Parathyroid adenoma (tissue), 2 donors: ENCODE measurements around the gene ACKR4.

Source experiments
- H2AFZ ChIP-seq: fragments of 300-600 bp; sonication (generic); one replicate; pipeline ENCODE4 v1.7.0; 2017; ENCODE audit warnings: antibody characterized with exemption, mild to moderate bottlenecking
- H3K27ac ChIP-seq: fragments of 300-600 bp; sonication (generic); one replicate; pipeline ENCODE4 v1.7.0; 2017
- H3K27me3 ChIP-seq: fragments of 300-600 bp; sonication (generic); one replicate; pipeline ENCODE4 v1.7.0; 2017; ENCODE audit warnings: low read length; ENCODE audit not compliant: control insufficient read depth, insufficient read depth
- H3K36me3 ChIP-seq: fragments of 300-600 bp; sonication (generic); one replicate; pipeline ENCODE4 v1.7.0; 2017; ENCODE audit warnings: low read length; ENCODE audit not compliant: control insufficient read depth, insufficient read depth
- H3K4me1 ChIP-seq: fragments of 300-600 bp; sonication (generic); one replicate; pipeline ENCODE4 v1.7.0; 2017; ENCODE audit warnings: control low read depth
- H3K4me2 ChIP-seq: fragments of 300-600 bp; sonication (generic); one replicate; pipeline ENCODE4 v1.7.0; 2017; ENCODE audit warnings: low read length
- H3K4me3 ChIP-seq: fragments of 300-600 bp; sonication (generic); one replicate; pipeline ENCODE4 v1.7.0; 2017; ENCODE audit warnings: low read depth, low read length
- H3K79me2 ChIP-seq: fragments of 300-600 bp; sonication (generic); one replicate; pipeline ENCODE4 v1.7.0; 2017; ENCODE audit warnings: control low read depth
- H3K9ac ChIP-seq: fragments of 300-600 bp; sonication (generic); one replicate; pipeline ENCODE4 v1.7.0; 2017; ENCODE audit warnings: mild to moderate bottlenecking
- H3K9me3 ChIP-seq: fragments of 300-600 bp; sonication (generic); one replicate; pipeline ENCODE4 v1.7.0; 2017; ENCODE audit warnings: low read length; ENCODE audit not compliant: control insufficient read depth
- CTCF ChIP-seq: fragments of 300-600 bp; sonication (generic); IDR thresholded peaks from one replicate; pipeline ENCODE4 v1.7.0; 2017; ENCODE audit warnings: antibody characterized with exemption, mild to moderate bottlenecking
- donor health status: primary hyperparathyroidism.

Gene ACKR4

GRCh38 chr3:132641837-132642538, 44.9 kb downstream of the ACKR4 start:
- no peak overlapping the region for H3K9ac ChIP-seq
- H3K4me3 ChIP-seq: no peak overlapping the region
- H3K9me3 ChIP-seq: no peaks in the 10 kb centered on the region
- no peak overlapping the region for H3K4me2 ChIP-seq
- TF ChIP-seq CTCF: peak; percentile 62
- H3K27me3 ChIP-seq: no peaks in the 10 kb centered on the region
- no peaks in the 10 kb centered on the region for H3K36me3 ChIP-seq
- no peak overlapping the region for H3K27ac ChIP-seq
- H2AFZ ChIP-seq: no peak overlapping the region
- no peaks in the 10 kb centered on the region for H3K4me1 ChIP-seq
- no peaks in the 10 kb centered on the region for H3K79me2 ChIP-seq

- Histone ChIP-seq H3K9ac (no peak overlapping the region), H3K27me3 (no peaks in the 10 kb centered on the region), H3K4me1 (no peaks in the 10 kb centered on the region), H3K27ac (no peak overlapping the region), H2AFZ (no peak overlapping the region), H3K4me2 (no peak overlapping the region), H3K9me3 (no peaks in the 10 kb centered on the region), H3K79me2 (no peaks in the 10 kb centered on the region), H3K36me3 (no peaks in the 10 kb centered on the region), H3K4me3 (no peak overlapping the region)
- TF ChIP-seq CTCF: no peak
Observed at GRCh38 chr3:132642539-132642847, 45.4 kb downstream of the ACKR4 start.

GRCh38 chr3:132643366-132643765, 46.3 kb downstream of the ACKR4 start:
- Histone ChIP-seq H3K4me2 (no peak overlapping the region), H3K4me3 (no peak overlapping the region), H3K9ac (no peak overlapping the region), H3K4me1 (no peaks in the 10 kb centered on the region), H3K27ac (no peak overlapping the region), H3K9me3 (no peaks in the 10 kb centered on the region), H3K27me3 (no peaks in the 10 kb centered on the region), H3K79me2 (no peaks in the 10 kb centered on the region), H3K36me3 (no peaks in the 10 kb centered on the region), H2AFZ (no peak overlapping the region)
- TF ChIP-seq CTCF: no peak

- Histone ChIP-seq H3K9ac (no peak overlapping the region), H3K4me2 (no peak overlapping the region), H3K9me3 (no peaks in the 10 kb centered on the region), H3K36me3 (no peaks in the 10 kb centered on the region), H2AFZ (no peak overlapping the region), H3K4me3 (no peak overlapping the region), H3K27ac (no peak overlapping the region), H3K4me1 (no peaks in the 10 kb centered on the region), H3K79me2 (peaks cover 3% of the 10 kb centered on the region), H3K27me3 (no peaks in the 10 kb centered on the region)
- TF ChIP-seq CTCF: no peak
Observed at GRCh38 chr3:132645058-132645457, 48.0 kb downstream of the ACKR4 start.

GRCh38 chr3:132650153-132650552, 53.1 kb downstream of the ACKR4 start:
- H3K9ac ChIP-seq: no peak overlapping the region
- peaks cover 11% of the 10 kb centered on the region for H3K4me1 ChIP-seq
- H3K27me3 ChIP-seq: no peaks in the 10 kb centered on the region

More at GRCh38 chr3:132650153-132650552, 53.1 kb downstream of the ACKR4 start:
- H3K4me2 ChIP-seq: no peak overlapping the region
- H3K79me2 ChIP-seq: peaks cover 12% of the 10 kb centered on the region
- no peak overlapping the region for H2AFZ ChIP-seq
- H3K36me3 ChIP-seq: no peaks in the 10 kb centered on the region
- no peak overlapping the region for H3K27ac ChIP-seq
- TF ChIP-seq CTCF: no peak
- H3K4me3 ChIP-seq: no peak overlapping the region
- no peaks in the 10 kb centered on the region for H3K9me3 ChIP-seq
